Urinary bladder (tissue), 4 donors: ENCODE results near the gene MLLT6. TPM values are rescaled to one million over a fixed set of nuclear protein-coding genes. Genes with fewer than 3 reads are reported as not detected.
"Not testable (repeated sequence)": the region's sequence is repeated elsewhere in the genome, so short reads cannot be mapped to it uniquely, and the experiment has no call there.

Experiments used
- DNase-seq: peaks from one replicate; pipeline ENCODE4 v3.0.0-alpha.2; 2015; ENCODE audit errors: extremely low spot score
- H3K27ac ChIP-seq: one replicate; pipeline ENCODE4 v1.5.1; 2013; ENCODE audit warnings: low read depth, mild to moderate bottlenecking, moderate library complexity
- H3K36me3 ChIP-seq: one replicate; pipeline ENCODE4 v1.6.1; 2013; ENCODE audit warnings: mild to moderate bottlenecking, moderate library complexity; ENCODE audit not compliant: insufficient read depth
- H3K4me1 ChIP-seq: one replicate; pipeline ENCODE4 v1.6.1; 2013; ENCODE audit warnings: mild to moderate bottlenecking, moderate library complexity; ENCODE audit not compliant: insufficient read depth
- H3K4me3 ChIP-seq: one replicate; pipeline ENCODE4 v1.5.1; 2013; ENCODE audit warnings: low read depth, low read length
- WGBS: extraction: QIAGEN DNeasy Blood & Tissue Kit; methylation state at CpG from one replicate; pipeline ENCODE4 v1.1.7; 2013; 5-methylcytosine and 5-hydroxymethylcytosine counted together
- polyA plus RNA-seq: library from polyadenylated mRNA; stranded (reverse); fragments of 200-250 nt; gene quantifications from one replicate; pipeline ENCODE4 v1.2.3, GENCODE V29; 2013
- total RNA-seq: library from RNA; depleted of rRNA; stranded (reverse); fragments of >200 nt; gene quantifications from one replicate; pipeline ENCODE4 v1.2.3, GENCODE V29; 2014
- donor health status: healthy with polysubstance abuse.
- donor health status: healthy.

Gene MLLT6
- total and polyA plus RNA-seq, 2 donors = 38.5 to 67.8 TPM

- no peak for DNase-seq
- H3K36me3 ChIP-seq = peaks cover 7% of the 10 kb centered on the region
- no peaks in the 10 kb centered on the region for H3K4me1 ChIP-seq
- 76% methylated on average over 39 of the region's 39 CpGs for WGBS
- no peak overlapping the region for H3K4me3 ChIP-seq
- no peak overlapping the region for H3K27ac ChIP-seq
Observed at GRCh38 chr17:38719943-38720641, 15.0 kb downstream of the MLLT6 start.

DNA sequence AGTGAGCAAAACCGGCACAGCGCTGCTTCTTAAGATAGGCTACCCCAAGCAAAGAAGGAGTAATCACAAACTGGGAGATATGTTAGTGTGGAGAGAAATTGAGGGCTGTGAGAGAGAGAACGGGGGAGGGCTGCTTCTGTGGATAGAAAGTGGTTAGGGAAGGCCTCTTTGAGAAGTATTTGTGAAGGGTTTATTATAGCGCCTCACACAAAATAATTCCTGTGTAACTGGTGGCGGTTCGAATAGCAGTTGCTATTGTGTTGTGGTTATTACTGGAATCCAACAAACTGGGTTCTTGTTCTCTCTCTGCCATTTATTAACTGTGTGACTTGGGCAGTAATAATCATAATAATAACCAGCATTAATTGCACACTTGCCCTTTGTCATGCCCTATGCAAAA lies 15.9 kb downstream of the MLLT6 start:
- Histone ChIP-seq H3K27ac (no peak overlapping the region), H3K36me3 (peaks cover 7% of the 10 kb centered on the region), H3K4me3 (no peak overlapping the region), H3K4me1 (no peaks in the 10 kb centered on the region)
- WGBS = 86% methylated on average over 6 of the region's 6 CpGs
- no peak for DNase-seq

- H3K4me1 ChIP-seq = no peaks in the 10 kb centered on the region
- 89% methylated on average over 16 of the region's 16 CpGs for WGBS
- no peak overlapping the region for H3K4me3 ChIP-seq
- no peak overlapping the region for H3K27ac ChIP-seq
- DNase-seq = no peak
- peaks cover 4% of the 10 kb centered on the region for H3K36me3 ChIP-seq
Observed at GRCh38 chr17:38721802-38722201, 16.7 kb downstream of the MLLT6 start.

- Histone ChIP-seq H3K4me3 (no peak overlapping the region), H3K4me1 (no peaks in the 10 kb centered on the region), H3K27ac (no peak overlapping the region), H3K36me3 (no peaks in the 10 kb centered on the region)
- WGBS = 72% methylated on average over 16 of the region's 16 CpGs
- DNase-seq = no peak
Observed at GRCh38 chr17:38724337-38724988, 19.4 kb downstream of the MLLT6 start.

GRCh38 chr17:38725066-38725465 lies 20.0 kb downstream of the MLLT6 start:
- Histone ChIP-seq H3K4me1 (no peaks in the 10 kb centered on the region), H3K36me3 (no peaks in the 10 kb centered on the region), H3K4me3 (no peak overlapping the region), H3K27ac (no peak overlapping the region)
- 74% methylated on average over 10 of the region's 10 CpGs for WGBS
- no peak for DNase-seq

GRCh38 chr17:38726145-38726544 lies 21.1 kb downstream of the MLLT6 start:
- WGBS = 65% methylated on average over 8 of the region's 8 CpGs
- H3K36me3 ChIP-seq, H3K27ac ChIP-seq, DNase-seq, H3K4me1 ChIP-seq, H3K4me3 ChIP-seq: not testable (repeated sequence)

DNA sequence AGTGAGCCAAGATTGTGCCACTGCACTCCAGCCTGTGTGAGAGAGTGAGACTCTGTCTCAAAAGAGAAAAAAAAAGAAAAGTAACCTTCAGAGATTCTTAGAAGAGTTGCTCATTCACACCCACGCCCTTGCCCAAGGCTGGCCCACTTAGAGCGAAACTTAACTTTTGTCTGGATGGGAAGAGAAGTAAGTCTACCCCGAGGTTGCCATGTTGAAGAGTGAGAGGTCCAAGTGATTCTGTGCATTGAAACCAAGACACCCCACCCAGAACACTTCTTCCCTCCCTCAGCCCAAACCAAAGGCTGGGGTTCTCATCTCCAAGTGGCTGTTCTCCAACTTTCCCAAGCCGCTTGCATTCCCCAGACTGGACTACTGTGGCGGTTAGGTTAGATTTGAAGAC lies 22.7 kb downstream of the MLLT6 start:
- Histone ChIP-seq H3K4me1 (no peaks in the 10 kb centered on the region), H3K27ac (no peak overlapping the region)
- 82% methylated on average over 5 of the region's 5 CpGs for WGBS

GRCh38 chr17:38728290-38728831 lies 23.3 kb downstream of the MLLT6 start:
- Histone ChIP-seq H3K4me1 (no peaks in the 10 kb centered on the region), H3K36me3 (no peaks in the 10 kb centered on the region), H3K4me3 (no peak overlapping the region), H3K27ac (no peak overlapping the region)
- DNase-seq = no peak
- WGBS = 78% methylated on average over 8 of the region's 8 CpGs

More for the DNA sequence above, 22.7 kb downstream of the MLLT6 start:
- Histone ChIP-seq H3K36me3 (no peaks in the 10 kb centered on the region), H3K4me3 (no peak overlapping the region)
- DNase-seq = no peak

GRCh38 chr17:38729368-38729885 lies 24.4 kb downstream of the MLLT6 start:
- Histone ChIP-seq H3K4me1 (no peaks in the 10 kb centered on the region), H3K36me3 (no peaks in the 10 kb centered on the region), H3K4me3 (peak overlapping the region; percentile 62), H3K27ac (peak overlapping the region; percentile 89)
- no peak for DNase-seq
- WGBS = 20% methylated on average over 14 of the region's 14 CpGs

- peak within 1 kb of the TSS; percentile 62 for H3K4me3 ChIP-seq
- H3K27ac ChIP-seq = peak within 1 kb of the TSS; percentile 93
- H3K4me1 ChIP-seq = no peaks in the 10 kb centered on the region
- H3K36me3 ChIP-seq = no peaks in the 10 kb centered on the region
- DNase-seq = no peak
- WGBS = under 1% methylated on average over 89 of the region's 92 CpGs
Observed at GRCh38 chr17:38729886-38730525, 24.9 kb downstream of the MLLT6 start, which contains the start of gene CISD3. TSS of gene CISD3 (plus strand) at chr17:38730341. CDS start at chr17:38730359, 18 bp downstream.

DNA sequence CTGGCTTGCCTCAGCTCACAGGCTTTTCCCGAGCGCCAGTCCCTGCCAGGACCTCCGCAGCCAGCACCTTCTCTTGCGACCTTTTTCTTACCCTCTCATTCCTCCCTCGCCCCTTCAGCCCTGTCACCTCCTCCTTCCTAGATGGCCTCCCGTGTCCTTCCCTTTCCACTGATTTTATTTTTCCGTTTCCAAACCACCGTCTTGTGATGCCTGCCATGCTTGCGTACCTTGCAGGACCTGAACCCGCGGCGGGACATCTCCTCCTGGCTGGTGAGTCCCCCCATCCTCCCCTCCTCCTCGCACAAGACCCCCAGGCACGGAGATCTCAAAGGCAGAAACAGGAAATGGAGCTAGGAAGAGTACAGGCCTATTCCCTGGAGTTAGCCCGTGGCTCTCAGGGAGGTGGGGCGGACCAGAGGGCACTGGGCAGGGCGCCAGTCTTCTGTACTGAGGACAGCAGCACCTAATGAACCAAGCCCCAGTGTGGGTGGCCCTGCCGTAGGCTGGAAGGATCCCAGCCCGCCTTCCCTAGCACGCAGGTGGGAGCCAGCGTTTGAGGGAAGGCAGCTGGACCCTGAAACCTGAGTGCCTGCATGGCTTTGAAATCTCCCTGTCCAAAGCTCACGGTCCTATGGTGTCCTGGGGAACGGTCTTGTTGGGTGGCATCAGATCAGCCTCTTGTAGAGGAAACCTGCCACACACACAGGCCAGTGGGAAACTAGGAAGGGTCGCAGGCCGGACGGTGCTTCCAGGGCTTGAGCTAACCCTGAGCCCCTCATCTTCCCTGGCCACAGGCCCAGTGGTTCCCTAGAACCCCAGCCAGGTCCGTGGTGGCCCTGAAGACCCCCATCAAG lies 25.7 kb downstream of the MLLT6 start:
- no peak for DNase-seq
- Histone ChIP-seq H3K36me3 (no peaks in the 10 kb centered on the region), H3K27ac (peak overlapping the region; percentile 93), H3K4me3 (peak overlapping the region; percentile 62), H3K4me1 (no peaks in the 10 kb centered on the region)
- WGBS = 14% methylated on average over 27 of the region's 27 CpGs

DNA sequence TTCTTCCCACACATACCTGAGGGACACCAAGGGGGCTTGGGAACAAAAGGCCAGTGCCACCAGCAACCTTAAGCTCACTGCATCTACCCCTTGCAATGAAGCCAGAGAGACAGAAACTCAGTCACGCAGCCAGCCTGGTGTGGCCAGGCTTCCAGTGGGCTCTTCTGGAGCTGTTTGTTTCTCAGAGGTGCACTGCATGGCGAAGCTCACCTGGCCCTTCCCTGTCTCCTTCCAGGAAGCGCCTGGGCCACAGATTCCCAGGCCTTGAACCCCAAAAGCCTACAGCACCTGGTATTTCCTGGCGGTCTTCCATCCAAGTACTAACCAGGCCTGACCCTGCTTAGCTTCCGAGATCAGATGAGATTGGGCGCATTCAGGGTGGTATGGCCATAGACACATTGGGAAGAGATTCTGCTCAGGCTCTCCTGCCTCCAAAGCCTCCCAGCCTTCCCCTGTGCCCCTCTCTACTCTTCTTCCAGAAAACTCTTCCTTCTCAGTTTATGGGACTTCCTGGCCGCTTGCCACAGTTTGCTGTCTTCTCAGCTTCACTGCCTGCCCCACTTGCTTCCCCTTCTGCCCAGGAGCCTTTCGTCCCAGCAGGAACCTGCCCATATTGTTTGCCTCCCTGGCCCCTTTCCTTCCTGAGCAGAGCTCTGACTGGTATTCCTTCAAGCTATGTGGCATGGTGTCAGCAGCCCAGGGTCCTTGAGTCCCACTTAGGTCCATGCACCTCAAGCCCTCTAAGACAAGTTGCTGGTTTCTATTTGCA lies 26.6 kb downstream of the MLLT6 start:
- no peaks in the 10 kb centered on the region for H3K4me1 ChIP-seq
- H3K27ac ChIP-seq = peak overlapping the region; percentile 31
- DNase-seq = no peak
- WGBS = 73% methylated on average over 8 of the region's 8 CpGs
- H3K36me3 ChIP-seq = no peaks in the 10 kb centered on the region
- H3K4me3 ChIP-seq = no peak overlapping the region
